Karpas-422 (cell line): Measurements from ENCODE around the gene PSMD9. TPM values are rescaled to one million over a fixed set of nuclear protein-coding genes. Genes with fewer than 3 reads are reported as not detected.

Experiments
- small RNA-seq: library from RNA; depleted of rRNA; stranded (forward); fragments of <200 nt; gene quantifications from one replicate; pipeline ENCODE3, GENCODE V24; 2014
- total RNA-seq: library from RNA; depleted of rRNA; stranded (reverse); fragments of >200 nt; shearing (Covaris generic); gene quantifications from 2 replicates; pipeline ENCODE4 v1.2.3, GENCODE V29; 2014; ENCODE audit warnings: low replicate concordance; rRNA removed

Gene PSMD9
- total RNA-seq, 1 experiment from 2014 or later = 70.6 TPM

Small RNAs within 50 kb of the gene (small RNA-seq; reads per million reads assigned to genes)
- gene AC069503.3 (not detected), gene RF00017 (not detected), gene RNU7-170P (not detected)

Other genes with a start within 250 kb of the PSMD9 start
- gene MORN3, start 219.1 kb upstream of the PSMD9 start, total RNA-seq = 0.25 and 1.6 TPM in 2 replicates
- gene TMEM120B, start 176.0 kb upstream of the PSMD9 start, total RNA-seq = 8.7 and 15.8 TPM in 2 replicates
- 7.2 and 17.5 TPM in 2 replicates for gene RHOF, start 95.1 kb upstream of the PSMD9 start, total RNA-seq
- 2.1 and 2.3 TPM in 2 replicates for gene SETD1B, start 84.8 kb upstream of the PSMD9 start, total RNA-seq
- gene HPD, start 29.9 kb upstream of the PSMD9 start, total RNA-seq = not detected in 2 replicates
- 17.9 and 30.3 TPM in 2 replicates for gene CFAP251, start 29.8 kb downstream of the PSMD9 start, total RNA-seq
- gene BCL7A, start 133.1 kb downstream of the PSMD9 start, total RNA-seq = 67.2 and 75.5 TPM in 2 replicates
- 13.8 and 14.8 TPM in 2 replicates for gene MLXIP, start 190.0 kb downstream of the PSMD9 start, total RNA-seq